ENCODE data around the gene NEK10.

DNA sequence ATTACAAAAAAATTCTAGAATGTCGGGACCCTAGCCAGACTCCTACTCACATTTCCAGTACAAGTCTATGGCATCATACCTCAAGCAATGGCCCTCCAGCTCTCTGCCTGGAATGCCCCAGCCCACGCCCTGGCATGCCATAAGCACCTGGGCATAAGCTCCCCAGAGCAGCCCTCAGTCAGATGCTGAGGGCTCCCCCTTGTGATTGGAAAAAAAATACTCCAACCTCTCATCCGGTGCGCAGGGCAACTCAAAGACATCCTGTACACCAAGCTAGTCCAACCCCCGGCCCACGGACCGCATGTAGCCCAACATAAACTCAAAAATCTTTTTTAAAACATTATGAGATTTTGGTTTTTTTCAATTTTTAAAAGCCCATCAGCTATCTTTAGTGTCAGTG is 115.4 kb downstream of the NEK10 start:
- TF ChIP-seq, protein P1, sequence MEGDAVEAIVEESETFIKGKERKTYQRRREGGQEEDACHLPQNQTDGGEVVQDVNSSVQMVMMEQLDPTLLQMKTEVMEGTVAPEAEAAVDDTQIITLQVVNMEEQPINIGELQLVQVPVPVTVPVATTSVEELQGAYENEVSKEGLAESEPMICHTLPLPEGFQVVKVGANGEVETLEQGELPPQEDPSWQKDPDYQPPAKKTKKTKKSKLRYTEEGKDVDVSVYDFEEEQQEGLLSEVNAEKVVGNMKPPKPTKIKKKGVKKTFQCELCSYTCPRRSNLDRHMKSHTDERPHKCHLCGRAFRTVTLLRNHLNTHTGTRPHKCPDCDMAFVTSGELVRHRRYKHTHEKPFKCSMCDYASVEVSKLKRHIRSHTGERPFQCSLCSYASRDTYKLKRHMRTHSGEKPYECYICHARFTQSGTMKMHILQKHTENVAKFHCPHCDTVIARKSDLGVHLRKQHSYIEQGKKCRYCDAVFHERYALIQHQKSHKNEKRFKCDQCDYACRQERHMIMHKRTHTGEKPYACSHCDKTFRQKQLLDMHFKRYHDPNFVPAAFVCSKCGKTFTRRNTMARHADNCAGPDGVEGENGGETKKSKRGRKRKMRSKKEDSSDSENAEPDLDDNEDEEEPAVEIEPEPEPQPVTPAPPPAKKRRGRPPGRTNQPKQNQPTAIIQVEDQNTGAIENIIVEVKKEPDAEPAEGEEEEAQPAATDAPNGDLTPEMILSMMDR (IDR thresholded peaks at IDR 0.05), result no peak
- no peak for TF ChIP-seq POLR2A (IDR thresholded peaks at IDR 0.05)

Data from ovary (tissue), 3 donors.